ENCODE data around the gene MRPL53.

MRPL53 gene

GRCh38 chr2:74426181-74426758, 46.2 kb downstream of the MRPL53 start:
- TF ChIP-seq TAF1 (IDR thresholded peaks at IDR 0.05; ENCODE audit: borderline replicate concordance, low read depth, low read length) (no peak), POLR2A (IDR thresholded peaks at IDR 0.05; ENCODE audit: low read depth, low read length) (no peak), POLR2AphosphoS5 (IDR thresholded peaks at IDR 0.05; ENCODE audit: low read depth, low read length) (no peak)
- no peak for DNase-seq (ENCODE audit: insufficient read length)

GRCh38 chr2:74425523-74425922, 47.0 kb downstream of the MRPL53 start:
- FAIRE-seq (no peak), DNase-seq (ENCODE audit: insufficient read length) (no peak)
- TF ChIP-seq POLR2A (IDR thresholded peaks at IDR 0.05; ENCODE audit: low read depth, low read length) (0 out of 2 replicates have a peak, but pooled peaks have one; percentile 13), POLR2AphosphoS5 (IDR thresholded peaks at IDR 0.05; ENCODE audit: low read depth, low read length) (no peak), TAF1 (IDR thresholded peaks at IDR 0.05; ENCODE audit: borderline replicate concordance, low read depth, low read length) (no peak)

More at GRCh38 chr2:74426181-74426758, 46.2 kb downstream of the MRPL53 start:
- FAIRE-seq = no peak

- DNase-seq (ENCODE audit: insufficient read length) = no peak
- no peak for FAIRE-seq
- TF ChIP-seq POLR2AphosphoS5 (IDR thresholded peaks at IDR 0.05; ENCODE audit: low read depth, low read length) (no peak), POLR2A (IDR thresholded peaks at IDR 0.05; ENCODE audit: low read depth, low read length) (0 out of 2 replicates have a peak, but pooled peaks have one; percentile 20), TAF1 (IDR thresholded peaks at IDR 0.05; ENCODE audit: borderline replicate concordance, low read depth, low read length) (no peak)
These were observed 47.5 kb downstream of the MRPL53 start for GRCh38 chr2:74424995-74425406.

GRCh38 chr2:74424139-74424992, 48.1 kb downstream of the MRPL53 start:
- no peak for FAIRE-seq
- DNase-seq (ENCODE audit: insufficient read length) = no peak
- TF ChIP-seq POLR2A (IDR thresholded peaks at IDR 0.05; ENCODE audit: low read depth, low read length) = no peak
- TF ChIP-seq POLR2AphosphoS5 (IDR thresholded peaks at IDR 0.05; ENCODE audit: low read depth, low read length) = no peak
- no peak for TF ChIP-seq TAF1 (IDR thresholded peaks at IDR 0.05; ENCODE audit: borderline replicate concordance, low read depth, low read length)

GRCh38 chr2:74423231-74424095, 49.0 kb downstream of the MRPL53 start:
- no peak for TF ChIP-seq POLR2AphosphoS5 (IDR thresholded peaks at IDR 0.05; ENCODE audit: low read depth, low read length)
- TF ChIP-seq TAF1 (IDR thresholded peaks at IDR 0.05; ENCODE audit: borderline replicate concordance, low read depth, low read length) = no peak
- TF ChIP-seq POLR2A (IDR thresholded peaks at IDR 0.05; ENCODE audit: low read depth, low read length) = no peak
- no peak for FAIRE-seq
- no peak for DNase-seq (ENCODE audit: insufficient read length)

Data from GM12892 (cell line).